ENCODE data around the gene TMEM132C.

The TMEM132C gene

GRCh38 chr12:128418944-128419343, 152.0 kb downstream of the TMEM132C start:
- peak in 1 of 2 donors; percentile 71 for DNase-seq (ENCODE audit: low read depth in 2 of 2)
- TF ChIP-seq, protein P1, sequence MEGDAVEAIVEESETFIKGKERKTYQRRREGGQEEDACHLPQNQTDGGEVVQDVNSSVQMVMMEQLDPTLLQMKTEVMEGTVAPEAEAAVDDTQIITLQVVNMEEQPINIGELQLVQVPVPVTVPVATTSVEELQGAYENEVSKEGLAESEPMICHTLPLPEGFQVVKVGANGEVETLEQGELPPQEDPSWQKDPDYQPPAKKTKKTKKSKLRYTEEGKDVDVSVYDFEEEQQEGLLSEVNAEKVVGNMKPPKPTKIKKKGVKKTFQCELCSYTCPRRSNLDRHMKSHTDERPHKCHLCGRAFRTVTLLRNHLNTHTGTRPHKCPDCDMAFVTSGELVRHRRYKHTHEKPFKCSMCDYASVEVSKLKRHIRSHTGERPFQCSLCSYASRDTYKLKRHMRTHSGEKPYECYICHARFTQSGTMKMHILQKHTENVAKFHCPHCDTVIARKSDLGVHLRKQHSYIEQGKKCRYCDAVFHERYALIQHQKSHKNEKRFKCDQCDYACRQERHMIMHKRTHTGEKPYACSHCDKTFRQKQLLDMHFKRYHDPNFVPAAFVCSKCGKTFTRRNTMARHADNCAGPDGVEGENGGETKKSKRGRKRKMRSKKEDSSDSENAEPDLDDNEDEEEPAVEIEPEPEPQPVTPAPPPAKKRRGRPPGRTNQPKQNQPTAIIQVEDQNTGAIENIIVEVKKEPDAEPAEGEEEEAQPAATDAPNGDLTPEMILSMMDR (IDR thresholded peaks at IDR 0.05; ENCODE audit: low read depth, low read length) = no peak
- no peak overlapping the region for H3K4me3 ChIP-seq (replicated peaks in 1 of 2; ENCODE audit: low read depth in 2 of 2, low read length in 2 of 2)

- no peak for DNase-seq (ENCODE audit: low read depth in 2 of 2)
- TF ChIP-seq, protein P1 (IDR thresholded peaks at IDR 0.05; ENCODE audit: low read depth, low read length) = no peak
- H3K4me3 ChIP-seq (replicated peaks in 1 of 2; ENCODE audit: low read depth in 2 of 2, low read length in 2 of 2) = no peak overlapping the region
These were observed 153.2 kb downstream of the TMEM132C start for GRCh38 chr12:128420163-128420562.

DNA sequence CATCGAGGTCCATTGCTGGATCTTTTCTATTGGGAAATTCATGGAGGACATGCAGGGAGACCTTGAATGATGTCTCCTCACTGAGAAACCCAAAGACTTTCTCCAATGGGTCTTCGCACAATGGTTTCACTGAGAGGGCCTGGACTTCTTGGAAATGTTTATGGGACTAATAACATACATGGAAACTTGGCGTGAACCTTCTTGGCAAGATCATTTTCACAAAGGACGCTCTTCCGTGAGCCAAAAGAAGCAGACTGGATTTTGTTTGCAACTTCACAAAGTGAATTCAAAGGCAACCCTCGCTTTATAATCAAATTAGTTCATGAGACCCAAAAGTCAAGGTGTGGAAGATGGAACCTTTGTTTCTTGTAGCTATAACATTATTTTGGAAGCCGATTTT, 154.4 kb downstream of the TMEM132C start:
- DNase-seq (ENCODE audit: low read depth in 2 of 2) = no peak
- TF ChIP-seq, protein P1 (IDR thresholded peaks at IDR 0.05; ENCODE audit: low read depth, low read length) = no peak
- no peak overlapping the region for H3K4me3 ChIP-seq (replicated peaks in 1 of 2; ENCODE audit: low read depth in 2 of 2, low read length in 2 of 2)

DNA sequence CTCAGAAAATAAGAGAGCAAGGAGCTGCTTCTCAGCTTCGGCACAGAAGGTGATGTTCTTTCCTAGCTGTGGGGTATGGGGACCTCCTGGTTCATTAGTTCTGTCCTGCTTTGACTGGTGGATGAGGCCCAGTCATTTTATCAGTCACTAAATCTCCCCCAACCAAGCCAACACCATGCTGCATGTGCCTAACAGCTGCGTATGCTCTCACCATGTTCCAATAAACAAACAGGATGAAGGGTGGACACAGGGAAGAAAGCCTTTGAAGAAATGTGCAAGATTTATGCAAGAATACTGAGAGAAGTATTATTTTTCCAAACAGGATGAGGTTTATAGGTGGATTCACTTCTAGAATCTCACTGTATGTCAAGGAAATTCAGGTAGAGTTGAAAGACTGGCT, 156.2 kb downstream of the TMEM132C start:
- TF ChIP-seq, protein P1 (IDR thresholded peaks at IDR 0.05; ENCODE audit: low read depth, low read length) = no peak
- H3K4me3 ChIP-seq (replicated peaks in 1 of 2; ENCODE audit: low read depth in 2 of 2, low read length in 2 of 2) = no peak overlapping the region

DNA sequence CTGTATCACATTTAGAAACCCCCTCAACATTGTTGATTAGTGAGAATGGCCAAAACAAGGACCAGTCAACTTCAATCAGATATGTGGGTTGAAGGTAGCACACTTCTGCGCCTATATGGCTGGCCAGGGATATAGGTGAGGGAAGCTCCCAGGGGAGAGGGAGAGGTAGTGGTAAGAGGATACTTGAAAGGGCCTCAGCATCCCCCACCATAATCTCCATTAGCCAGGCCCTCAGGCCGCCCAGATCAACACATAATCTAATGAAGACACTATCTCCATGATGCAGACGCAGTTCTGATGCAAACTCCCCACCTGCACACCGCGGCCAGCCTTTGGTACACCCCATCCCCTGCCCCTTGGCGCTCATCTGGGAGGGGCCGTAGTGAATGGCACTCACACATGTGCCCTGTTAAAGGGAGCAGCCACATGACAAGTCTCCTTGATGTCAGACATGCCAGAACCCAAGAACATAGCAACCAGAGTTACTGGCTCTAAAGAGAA, 158.0 kb downstream of the TMEM132C start:
- H3K4me3 ChIP-seq (replicated peaks in 1 of 2; ENCODE audit: low read depth in 2 of 2, low read length in 2 of 2) = no peak overlapping the region
- TF ChIP-seq, protein P1 (IDR thresholded peaks at IDR 0.05; ENCODE audit: low read depth, low read length) = no peak
- no peak for DNase-seq (ENCODE audit: low read depth in 2 of 2)

More for the DNA sequence above, 156.2 kb downstream of the TMEM132C start:
- no peak for DNase-seq (ENCODE audit: low read depth in 2 of 2)

DNA sequence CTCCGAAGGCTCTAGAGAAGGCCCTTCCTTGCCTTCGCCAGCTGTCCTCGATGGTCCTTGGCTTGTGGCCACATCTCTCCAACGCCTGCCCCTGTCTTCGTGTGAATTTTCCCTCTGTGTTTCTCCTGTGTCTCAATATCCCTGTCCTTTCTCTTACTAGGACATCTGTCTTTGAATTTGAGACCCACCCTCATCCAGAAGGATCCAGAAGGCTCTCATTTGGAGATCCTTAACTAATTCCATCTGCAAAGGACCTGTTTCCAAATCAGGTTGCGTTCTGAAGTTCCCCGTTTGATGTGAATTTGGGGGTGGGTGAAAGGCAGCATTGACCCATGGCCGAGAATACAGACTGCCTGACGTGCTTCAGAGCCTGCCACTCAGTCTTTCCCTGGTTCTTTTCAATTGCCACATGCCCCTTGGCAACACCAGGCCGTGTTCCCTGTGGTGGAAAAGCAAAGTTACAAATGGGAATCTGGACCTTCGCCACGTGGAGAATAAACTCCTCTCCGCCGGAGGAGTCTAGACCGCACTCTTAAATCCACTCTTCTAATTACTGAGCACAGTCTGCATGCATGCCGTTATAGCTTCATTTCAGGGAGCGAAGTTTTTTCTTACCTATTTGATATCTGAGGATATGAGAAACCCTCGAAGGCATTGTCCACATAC, 158.8 kb downstream of the TMEM132C start:
- TF ChIP-seq, protein P1 (IDR thresholded peaks at IDR 0.05; ENCODE audit: low read depth, low read length) = no peak
- H3K4me3 ChIP-seq (replicated peaks in 1 of 2; ENCODE audit: low read depth in 2 of 2, low read length in 2 of 2) = no peak overlapping the region
- no peak for DNase-seq (ENCODE audit: low read depth in 2 of 2)

Data from cardiac fibroblast (primary cell).